G401 (cell line): ENCODE data around the gene SNN. TPM values are rescaled to one million over a fixed set of nuclear protein-coding genes. Genes with fewer than 3 reads are reported as not detected.
A peak's percentile ranks its signal among the peaks of the same experiment; 100 is the strongest.

Experiments used
- DNase-seq: peaks from one replicate; pipeline ENCODE4 v3.0.0-alpha.2; 2015; ENCODE audit warnings: low spot score
- in situ Hi-C: cut with HindIII; loops from 2 replicates; pipeline ENCODE4 v1.10.0; 2016; ENCODE audit warnings: low sequenced_read_pairs, mixed read lengths
- total RNA-seq: library from RNA; depleted of rRNA; stranded (reverse); fragments of >200 nt; shearing (Covaris generic); gene quantifications from 2 replicates; pipeline ENCODE4 v1.2.3, GENCODE V29; 2014

The SNN gene
- total RNA-seq, 1 experiment from 2014 or later = 28.1 TPM

DNA sequence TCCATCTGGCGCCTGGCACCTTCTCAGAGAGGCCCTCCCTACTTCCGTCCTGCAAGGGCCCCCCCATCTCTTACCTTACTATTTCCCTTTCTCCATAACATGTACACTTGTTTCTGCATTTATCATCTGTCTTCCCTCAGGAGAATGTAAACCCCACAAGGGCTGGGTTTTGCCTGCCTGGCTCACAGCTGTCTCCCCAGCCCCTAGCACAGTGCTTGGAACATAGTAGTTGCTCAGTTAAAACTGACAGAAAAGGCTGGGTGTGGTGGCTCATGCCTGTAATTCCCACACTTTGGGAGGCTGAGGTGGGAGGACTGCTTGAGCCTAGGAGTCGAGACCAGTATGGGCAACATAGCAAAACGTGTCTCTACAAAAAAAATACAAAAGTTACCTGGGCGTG, 5.7 kb upstream of the SNN start:
- no peak for DNase-seq
- in situ Hi-C loops = no loop called here

DNA sequence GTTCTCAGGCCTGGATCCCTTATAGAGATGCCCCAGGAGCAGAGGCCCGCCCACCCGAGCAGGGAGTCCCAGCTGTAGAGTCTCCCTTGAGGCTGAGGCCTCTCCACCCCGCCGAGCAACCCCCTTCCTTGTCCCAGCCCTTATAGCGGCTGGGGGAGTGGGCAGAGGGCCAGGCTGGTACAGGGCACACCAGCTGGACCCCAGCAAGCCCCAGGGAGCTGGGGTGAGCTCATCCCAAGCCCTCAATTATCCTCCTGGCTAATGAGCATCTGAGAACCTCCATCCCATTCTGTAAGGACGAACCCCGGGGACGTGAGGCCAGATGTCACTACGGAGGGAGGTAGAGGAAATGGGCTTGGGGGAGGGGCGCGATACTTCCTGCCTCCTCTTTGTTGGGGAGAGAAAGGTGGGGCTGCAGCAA, 3.2 kb upstream of the SNN start:
- DNase-seq = no peak
- in situ Hi-C loops = no loop called here

DNA sequence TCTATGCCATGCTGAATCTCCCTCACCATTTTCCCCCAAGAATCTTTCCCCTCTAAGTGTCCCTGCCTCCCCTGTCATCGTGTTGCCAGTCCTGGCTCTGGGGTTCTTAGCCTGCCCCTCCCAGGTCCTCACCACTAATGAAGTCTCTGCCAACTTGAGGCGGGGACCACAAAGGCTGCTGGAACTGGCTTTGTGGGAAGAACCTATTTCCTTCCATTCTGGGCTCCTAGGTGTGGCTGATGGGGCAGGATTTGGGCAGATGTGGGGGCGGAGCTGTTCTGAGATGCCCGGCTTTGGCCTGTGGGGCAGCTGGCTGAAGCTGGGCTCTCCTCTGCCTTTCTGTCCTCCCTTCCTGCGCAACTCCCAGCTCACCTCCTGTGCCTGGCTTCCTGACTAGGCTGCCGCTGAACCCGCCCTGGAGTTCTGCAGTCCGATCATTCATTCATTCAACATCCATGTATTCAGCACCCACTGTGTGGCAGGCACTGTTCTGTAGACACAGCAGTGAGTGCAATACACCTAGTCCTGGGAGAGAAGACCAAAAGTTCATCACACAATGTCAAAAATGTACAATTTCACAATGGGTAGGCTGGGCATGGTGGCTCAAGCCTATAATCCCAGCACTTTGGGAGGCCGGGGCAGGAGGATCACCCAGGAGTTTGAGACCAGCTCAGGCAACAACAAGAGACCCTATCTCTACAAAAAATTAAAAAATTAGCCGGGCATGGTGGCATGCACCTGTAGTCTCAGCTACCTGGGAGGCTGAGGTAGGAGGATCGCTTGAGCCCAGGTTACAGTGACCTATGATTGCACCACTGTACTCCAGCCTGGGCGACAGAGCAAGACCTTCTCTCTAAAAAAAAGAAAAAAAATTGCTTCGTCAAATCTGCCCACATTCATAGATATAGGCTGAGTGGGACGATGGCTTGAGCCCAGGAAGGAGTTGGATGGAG, 1.9 kb upstream of the SNN start:
- no peak for DNase-seq
- in situ Hi-C loops = no loop called here

DNA sequence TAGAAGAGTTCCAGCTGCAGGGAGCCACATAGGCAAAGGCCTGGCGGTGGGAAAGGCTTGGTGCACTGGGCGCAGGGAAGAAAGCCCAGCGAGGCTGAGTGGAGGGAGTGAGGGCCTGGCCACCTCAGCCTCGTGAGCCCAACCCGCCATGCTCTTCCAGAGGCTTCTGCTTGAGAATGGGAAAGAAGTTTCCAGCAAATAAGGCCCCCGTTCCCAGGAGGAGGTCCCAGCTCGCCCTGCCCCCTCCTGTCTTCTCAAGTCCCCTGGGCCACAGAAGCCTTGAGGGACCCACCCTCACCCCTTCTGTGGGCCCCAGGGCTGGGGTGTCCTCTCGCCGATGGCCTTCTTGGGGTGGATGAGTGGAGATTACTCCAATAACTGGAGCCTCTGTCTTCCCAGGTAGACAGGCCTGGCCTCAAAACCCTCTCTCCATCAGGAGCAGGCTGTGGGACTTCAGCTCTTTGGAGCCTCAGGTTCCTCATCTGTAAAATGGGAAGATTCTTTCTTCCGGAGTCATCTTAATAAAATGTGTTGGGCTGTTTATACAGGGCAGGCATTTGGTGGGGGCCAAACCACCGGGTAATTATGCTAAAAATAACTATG, 933 bp upstream of the SNN start:
- in situ Hi-C loops = no loop called here
- DNase-seq = no peak

DNA sequence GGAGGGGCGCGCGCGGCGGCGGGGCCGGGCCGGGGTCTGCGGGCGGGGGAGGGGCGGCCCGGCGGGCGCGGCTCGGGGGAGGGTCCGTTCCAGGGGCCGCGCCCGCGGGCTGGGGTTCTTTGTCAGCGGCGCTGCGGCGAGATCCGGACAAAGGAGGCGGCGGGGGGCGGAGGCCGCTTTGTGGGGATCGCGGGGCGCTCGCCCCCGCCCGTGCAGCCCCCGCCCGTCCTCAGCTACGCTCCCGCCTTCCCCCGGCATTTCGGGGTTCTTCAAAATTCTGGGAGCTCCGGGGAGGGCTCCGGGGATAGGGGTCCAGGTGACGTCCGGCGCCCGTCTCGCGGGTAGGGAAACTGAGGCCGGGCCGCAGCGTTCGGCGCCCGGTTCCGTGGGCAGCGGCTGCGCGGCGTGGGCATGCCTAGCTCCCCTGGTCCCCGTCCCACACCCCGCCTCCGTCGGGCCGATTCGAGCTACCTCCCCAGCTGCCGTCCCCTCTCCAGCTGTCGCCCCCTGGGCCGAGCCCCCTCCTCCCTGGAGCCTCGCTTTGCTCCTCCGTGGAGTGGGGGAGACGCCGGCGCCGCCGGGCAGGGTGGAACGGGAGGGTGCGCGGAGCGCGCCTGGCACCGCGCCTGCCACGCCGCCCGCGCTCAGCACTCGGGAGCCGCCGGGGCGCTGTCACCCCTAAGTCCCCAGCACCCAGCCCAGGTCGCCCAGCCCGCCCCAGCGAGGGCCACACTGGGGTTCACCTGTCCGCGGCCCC, 546 bp downstream of the SNN start:
- peak; percentile 44 for DNase-seq
- in situ Hi-C loops = no loop called here

DNA sequence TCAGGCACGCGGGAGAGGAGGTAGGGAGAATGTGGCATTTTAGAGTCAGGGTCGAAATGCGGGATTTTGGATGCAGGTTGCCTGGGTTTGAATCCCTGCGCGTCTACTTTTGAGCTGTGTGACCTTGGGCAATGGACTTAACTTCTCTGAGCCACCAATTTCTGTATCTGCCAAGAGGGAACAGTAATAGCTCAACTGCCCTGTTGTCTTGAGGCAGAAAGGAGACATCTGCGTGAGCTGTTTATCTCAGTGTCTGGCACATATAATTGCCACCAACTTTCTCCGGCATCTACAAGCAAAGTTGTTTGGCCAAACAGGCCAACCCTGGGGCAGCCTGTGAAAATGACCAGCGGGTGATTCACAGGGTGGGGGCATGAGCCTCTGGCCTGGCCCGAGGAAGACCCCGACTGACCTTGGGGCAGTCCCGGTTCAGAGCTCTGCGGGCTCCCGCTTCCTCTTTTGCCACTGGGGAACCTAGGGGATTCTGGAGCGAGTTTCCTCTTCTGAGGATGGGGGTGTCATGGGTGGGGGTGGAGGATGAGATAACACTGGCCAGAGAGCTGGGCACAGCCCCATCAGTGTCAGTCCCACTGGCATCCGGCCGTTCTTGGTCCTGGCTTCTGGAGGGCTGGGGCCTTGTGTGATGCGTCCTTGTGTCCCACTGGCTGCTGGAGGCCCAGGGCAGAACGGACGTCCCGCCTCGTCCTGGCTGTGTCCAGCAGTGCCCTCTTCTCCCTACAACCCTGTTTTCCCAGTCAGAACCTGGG, 1.3 kb downstream of the SNN start:
- in situ Hi-C loops = no loop called here
- DNase-seq = peak; percentile 53

DNA sequence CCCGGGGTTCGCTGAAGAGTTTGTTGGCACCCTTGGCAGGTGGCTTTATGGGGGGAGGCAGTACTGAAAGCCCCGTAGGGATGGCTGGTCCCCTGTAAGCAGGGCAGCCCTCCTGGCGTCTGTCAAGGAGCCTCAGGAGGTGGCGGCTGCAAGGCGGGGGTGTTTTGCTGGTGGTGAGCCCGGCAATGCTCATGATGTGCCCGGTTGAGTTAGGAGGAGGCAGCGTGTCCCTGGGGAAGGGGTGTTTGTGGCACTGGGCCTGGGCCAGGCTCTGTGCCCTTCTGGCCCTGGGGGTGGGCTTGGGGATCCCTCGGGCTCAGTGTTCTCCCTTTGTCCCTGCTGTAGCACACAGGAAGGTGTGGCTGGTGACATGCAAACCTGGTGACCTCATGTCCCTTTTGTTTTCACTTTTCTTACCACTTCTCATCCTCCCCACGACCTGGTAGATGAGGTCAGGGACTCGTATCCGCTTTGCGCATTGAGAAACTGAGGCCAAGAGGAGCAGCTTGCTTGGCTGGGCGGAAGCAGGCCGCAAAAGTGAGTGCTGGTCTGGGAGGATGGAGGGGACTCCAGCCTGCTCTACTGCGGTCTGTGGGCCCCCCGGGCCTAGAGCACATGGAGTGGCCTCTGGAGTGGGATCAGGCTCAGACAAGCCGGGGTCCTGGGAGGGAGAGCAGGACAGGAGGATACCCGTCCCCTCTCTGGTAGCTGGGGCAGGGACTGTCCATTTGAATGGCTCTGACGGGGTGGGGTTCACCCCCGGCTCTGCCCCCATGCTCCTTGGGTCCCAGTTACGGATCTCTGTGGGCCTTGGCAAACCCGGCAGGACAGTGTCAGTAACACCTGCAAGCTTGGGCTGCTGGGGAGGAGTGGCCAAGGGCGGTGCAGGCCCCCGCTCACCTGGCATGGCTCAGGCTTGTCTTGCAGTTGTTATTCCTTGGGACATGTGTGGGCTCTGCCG, 2.2 kb downstream of the SNN start:
- in situ Hi-C loops = no loop called here
- peak; percentile 42 for DNase-seq

DNA sequence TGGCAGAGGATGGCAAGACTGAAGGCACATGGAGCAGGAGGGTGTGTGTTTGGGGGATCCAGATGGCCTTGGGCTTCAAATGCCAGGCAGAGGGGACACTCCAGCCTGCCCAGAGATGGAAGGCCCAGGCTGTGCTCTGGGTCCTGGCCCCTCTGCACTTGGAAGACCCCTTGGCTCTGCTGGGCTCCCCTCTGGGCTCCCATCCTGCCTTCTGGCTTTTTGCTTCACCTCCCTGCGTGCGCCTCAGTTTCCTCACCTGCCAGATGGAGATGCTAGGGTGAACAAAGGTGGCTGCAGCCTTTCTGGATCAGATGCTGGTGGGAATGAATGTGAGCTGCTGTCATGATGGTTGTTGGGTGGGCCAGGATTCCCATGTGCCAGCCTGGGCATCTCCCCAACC, 3.0 kb downstream of the SNN start:
- DNase-seq = no peak
- in situ Hi-C loops = no loop called here

DNA sequence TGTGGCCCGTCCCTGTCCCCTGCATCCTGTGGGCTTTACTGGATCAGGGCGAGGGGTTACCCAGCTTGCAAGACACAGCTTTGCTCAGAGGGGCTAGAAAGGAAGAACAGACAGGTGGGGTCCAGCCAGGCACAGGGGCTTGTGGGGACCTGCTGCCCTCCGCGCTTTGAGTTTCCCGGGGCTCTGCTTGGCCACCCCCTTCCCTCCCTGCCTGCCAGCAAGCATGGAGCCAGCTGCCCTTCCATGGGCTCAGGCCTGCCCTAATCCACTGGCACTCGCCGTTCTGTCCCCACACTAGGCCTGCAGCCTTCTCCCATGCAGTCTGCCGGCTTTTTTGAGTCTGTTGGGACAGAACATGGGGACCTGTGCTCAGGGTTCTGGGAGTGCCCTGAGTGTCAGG, 3.4 kb downstream of the SNN start:
- in situ Hi-C loops = no loop called here

DNA sequence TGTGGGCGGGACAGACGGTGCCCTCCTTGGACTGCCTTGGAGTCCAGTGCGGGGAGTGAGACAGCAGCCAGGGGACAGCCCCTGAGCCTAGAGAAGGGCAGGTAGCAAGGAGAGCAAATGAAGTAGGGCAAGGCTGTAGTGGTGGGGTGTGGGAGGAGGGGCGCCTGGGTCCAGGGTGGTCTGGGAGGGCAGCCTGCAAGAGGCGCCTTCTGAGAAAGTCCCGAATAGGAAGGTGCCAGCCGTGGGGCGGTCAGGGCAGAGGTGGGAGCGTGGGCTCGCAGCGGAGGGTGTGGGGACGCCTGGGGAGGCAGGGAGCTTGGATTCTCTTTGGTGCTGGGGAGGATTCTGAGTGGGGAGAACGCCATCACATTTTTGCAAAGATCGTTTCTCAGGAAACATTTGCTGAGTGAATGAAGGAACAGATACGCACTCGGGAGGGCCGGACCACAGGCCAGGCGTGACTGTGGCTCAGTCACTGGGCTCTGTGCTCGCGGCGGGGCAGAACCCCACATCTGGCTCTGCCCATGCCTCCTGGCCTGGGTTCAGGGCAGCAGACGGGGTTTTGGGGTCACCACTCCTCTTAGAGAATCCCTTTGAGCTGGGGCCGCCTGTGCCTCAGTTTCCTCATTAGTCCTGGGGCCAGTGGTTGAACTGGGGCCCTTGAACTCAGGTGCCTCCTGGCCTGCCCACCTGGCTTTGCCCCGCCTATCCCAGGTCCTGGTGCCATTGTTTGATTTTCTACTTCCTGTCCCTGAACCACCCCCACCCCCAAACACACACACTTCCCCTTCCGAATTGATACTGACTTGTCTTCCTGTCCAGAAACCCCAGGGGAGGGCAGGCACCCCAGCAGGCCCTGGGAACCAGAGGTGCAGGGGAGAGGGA, 4.2 kb downstream of the SNN start:
- in situ Hi-C loops = no loop called here

More for the DNA sequence above, 3.4 kb downstream of the SNN start:
- DNase-seq = peak; percentile 49

DNA sequence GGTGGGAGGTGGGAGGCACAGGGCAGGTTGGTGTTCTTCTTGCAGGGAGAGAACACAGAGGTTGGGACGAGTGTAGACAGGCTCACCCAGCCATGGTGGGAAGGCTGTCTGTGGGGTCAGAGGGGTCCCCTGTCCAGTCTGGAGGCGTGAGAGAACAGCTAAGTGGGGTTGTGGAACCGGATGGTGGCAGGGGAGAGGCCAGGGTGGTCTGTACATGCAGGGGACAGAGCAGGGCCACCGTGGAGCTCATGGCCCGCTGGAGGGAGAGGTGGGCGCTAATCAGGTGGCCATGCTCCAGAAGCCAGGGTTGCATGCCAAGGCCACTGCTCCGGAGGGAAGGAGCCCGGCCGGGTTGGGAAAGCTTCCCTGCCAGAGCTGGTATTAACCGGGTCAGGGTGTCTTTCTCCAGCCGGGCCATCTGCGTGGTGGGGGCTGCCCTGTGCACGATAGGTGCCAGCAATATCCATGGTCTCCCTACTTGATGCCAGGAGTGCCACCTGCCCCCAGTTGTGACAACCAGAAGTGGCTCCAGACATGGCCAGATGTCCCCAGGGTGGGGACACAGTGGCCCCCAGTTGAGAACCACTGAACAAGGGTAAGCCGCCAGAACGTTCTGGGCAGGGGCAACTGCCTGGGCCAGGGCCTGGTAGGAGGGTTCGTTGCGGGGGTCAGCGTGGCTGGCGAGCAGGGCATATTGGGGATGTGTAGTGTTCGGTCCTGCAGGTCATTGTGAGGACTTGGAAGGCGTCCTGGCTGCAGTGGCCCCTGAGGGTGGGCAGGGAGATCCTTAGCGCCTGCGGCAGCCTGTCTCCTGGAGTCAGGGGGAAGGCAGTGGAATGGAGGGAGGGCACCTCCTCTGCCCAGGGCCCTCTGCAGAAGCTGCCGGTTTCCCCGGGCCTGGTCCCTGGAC, 5.1 kb downstream of the SNN start:
- DNase-seq = peak; percentile 55
- in situ Hi-C loops = no loop called here

More for the DNA sequence above, 4.2 kb downstream of the SNN start:
- no peak for DNase-seq

DNA sequence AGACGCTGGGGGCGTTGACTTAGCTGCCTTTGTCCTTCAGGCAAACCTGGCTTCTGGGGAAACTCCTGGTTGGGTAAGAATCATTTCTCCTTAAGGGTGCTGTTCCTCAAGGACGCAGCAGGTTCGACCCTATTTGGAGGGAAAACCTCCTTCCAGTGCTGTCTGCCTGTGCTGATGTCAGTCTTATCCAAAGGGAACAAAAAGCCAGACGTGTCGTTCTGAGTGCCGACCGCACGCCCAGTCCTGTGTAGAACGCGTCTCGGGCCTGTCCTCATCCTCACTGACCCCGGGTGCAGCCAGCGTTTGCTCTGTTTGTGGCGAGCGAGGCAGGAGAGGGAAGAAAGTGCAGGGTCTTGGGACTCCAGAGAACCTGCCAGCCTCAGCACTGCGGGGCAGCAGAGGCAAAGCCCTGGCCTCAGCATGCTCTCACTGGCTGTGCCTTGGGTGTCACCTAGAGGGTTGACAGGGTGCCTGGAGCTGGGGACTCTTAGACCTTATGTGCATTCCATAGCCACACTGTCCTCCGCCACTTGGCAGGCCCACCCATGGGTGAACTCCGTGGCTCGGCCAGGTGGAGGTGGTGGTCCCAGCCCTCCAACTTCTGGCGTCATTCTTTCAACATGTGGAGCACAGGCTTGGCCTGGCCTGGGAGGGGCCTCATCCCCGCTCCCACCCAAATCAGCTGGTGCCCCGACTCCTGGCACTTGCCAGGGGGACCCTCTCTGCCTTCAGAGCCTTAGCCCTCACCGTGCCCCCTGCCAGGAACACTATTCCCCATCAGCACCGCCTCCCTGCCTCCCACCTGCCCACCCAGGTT, 6.0 kb downstream of the SNN start:
- DNase-seq = peak; percentile 53
- in situ Hi-C loops = no loop called here

DNA sequence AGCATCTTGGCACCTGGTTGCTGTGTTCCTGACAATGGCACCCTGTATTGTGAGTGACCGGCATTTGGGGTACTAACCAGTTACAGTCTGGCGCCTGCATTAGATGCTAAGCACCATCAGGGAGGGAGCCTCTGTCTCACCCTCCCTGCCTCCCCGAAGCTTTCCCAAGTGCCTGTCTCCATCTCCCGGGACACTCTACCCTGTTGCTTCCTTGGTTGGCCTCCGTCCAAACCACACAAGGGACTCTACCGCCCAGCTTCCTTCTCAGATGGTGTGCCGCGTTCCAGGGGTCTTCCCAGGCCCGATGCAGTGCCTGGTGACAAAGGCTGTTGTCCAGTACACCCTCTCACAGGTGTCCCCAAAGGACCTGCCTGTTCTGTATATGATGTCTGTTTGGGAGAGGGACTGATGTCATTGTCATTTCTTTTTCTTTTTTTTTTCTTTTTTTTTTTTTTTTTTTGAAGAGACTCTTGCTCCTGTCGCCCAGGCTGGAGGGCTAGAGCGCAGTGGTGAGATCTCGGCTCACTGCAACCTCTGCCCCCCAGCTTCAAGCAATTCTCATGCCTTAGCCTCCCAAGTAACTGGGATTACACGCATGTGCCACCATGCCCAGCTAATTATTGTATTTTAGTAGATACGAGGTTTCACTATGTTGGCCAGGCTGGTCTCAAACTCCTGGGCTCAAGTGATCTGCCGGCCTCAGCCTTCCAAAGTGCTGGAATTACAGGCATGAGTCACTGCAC, 6.7 kb downstream of the SNN start:
- in situ Hi-C loops = no loop called here
- DNase-seq = peak; percentile 29

DNA sequence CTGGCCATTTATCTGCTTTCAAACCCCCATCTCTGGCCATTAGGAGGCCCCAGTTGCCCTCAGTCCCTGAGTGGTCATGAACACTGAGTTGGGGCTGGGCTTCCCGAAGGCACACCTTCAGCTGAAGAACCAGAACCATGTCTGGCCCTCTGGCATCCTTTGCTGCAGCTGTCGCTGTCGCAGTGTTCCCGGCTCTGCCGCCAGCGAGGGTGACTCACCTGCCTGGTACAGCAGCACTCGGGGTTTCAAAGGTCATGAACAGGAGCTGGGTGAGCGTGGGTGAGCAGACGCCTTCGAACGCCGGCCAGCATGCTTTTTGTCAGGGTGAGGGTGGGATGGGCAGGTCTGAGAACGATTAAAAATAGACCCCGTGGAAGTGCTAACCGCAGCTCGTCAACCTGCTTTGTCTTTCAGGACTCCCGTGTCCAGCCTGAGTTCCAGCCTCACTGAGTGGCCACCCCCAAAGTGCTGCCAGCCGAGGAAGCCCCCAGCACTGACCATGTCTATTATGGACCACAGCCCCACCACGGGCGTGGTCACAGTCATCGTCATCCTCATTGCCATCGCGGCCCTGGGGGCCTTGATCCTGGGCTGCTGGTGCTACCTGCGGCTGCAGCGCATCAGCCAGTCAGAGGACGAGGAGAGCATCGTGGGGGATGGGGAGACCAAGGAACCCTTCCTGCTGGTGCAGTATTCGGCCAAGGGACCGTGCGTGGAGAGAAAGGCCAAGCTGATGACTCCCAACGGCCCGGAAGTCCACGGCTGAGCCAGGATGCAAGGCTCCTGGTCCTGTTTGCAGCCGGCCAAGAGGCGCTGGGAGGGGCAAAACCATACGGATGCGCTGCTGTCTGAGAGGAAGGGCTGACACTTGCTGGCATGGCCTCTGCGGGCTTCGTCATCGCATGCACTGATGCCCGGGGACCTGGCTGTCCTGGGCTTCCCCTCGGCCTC, 7.6 kb downstream of the SNN start:
- in situ Hi-C loops = no loop called here
- peak; percentile 86 for DNase-seq
